Tibial artery (tissue), 4 donors: Measurements from ENCODE around the gene MAN2B2.
A peak's percentile ranks its signal among the peaks of the same experiment; 100 is the strongest.

ENCODE experiments used
- DNase-seq, 2 donors: peaks; one replicate each; pipeline ENCODE4 v3.0.0-alpha.2; 2019
- H3K27ac ChIP-seq, 2 donors: fragments of 200-600 bp; sonication (generic) in 1 of 2; 1 replicate in 1 of 2; 2 replicates in 1 of 2; pipeline ENCODE4 v1.5.1; 2018 to 2019; ENCODE audit warnings: mild to moderate bottlenecking in 1 of 2
- H3K27me3 ChIP-seq, 2 donors: fragments of 200-600 bp; sonication (generic) in 1 of 2; one replicate each; pipeline versions ENCODE4 v1.5.1 to v1.6.0; 2016 to 2019
- H3K36me3 ChIP-seq, 3 donors: fragments of 200-600 bp; sonication (generic) in 2 of 3; one replicate each; pipeline ENCODE4 v1.5.1; 2016 to 2019; ENCODE audit warnings: mild to moderate bottlenecking in 2 of 3
- H3K4me1 ChIP-seq, 4 donors: fragments of 200-600 bp; sonication (generic) in 2 of 4; 1 replicate in 3 of 4; 2 replicates in 1 of 4; pipeline ENCODE4 v1.5.1; 2016 to 2019
- H3K4me3 ChIP-seq, 2 donors: fragments of 200-600 bp; sonication (generic) in 1 of 2; 1 replicate in 1 of 2; 2 replicates in 1 of 2; pipeline ENCODE4 v1.5.1; 2018 to 2019; ENCODE audit warnings: mild to moderate bottlenecking in 2 of 2
- H3K9me3 ChIP-seq, 3 donors: fragments of 200-600 bp; sonication (generic) in 1 of 3; one replicate each; pipeline ENCODE4 v1.5.1; 2016 to 2019
- CTCF ChIP-seq, 2 experiments: fragments of 200-600 bp in 1 of 2; fragments of 450-650 bp in 1 of 2; IDR thresholded peaks; one replicate each; pipeline ENCODE4 v1.5.1; 2017 to 2019; ENCODE audit warnings: antibody characterized with exemption in 2 of 2, mild to moderate bottlenecking in 1 of 2, moderate library complexity in 1 of 2
- intact Hi-C: fragments of 100-400 bp; cut with DNase I; formaldehyde crosslinking; loops from one replicate; pipeline ENCODE4 v1.15.0; 2023; ENCODE audit warnings: low total_unique reads

MAN2B2 gene

GRCh38 chr4:6542951-6543350 is 32.0 kb upstream of the MAN2B2 start:
- Histone ChIP-seq H3K9me3 (peaks cover 0 to 10% (median 9%) of the 10 kb centered on the region in 3 donors), H3K4me3 (no peak overlapping the region), H3K27ac (no peak overlapping the region), H3K4me1 (no peaks in the 10 kb centered on the region), H3K36me3 (no peaks in the 10 kb centered on the region), H3K27me3 (peaks cover 0 to 39% of the 10 kb centered on the region in 2 donors)
- intact Hi-C loops, result no loop called here
- no peak for DNase-seq
- no peak for TF ChIP-seq CTCF (IDR thresholded peaks at IDR 0.05)

DNA sequence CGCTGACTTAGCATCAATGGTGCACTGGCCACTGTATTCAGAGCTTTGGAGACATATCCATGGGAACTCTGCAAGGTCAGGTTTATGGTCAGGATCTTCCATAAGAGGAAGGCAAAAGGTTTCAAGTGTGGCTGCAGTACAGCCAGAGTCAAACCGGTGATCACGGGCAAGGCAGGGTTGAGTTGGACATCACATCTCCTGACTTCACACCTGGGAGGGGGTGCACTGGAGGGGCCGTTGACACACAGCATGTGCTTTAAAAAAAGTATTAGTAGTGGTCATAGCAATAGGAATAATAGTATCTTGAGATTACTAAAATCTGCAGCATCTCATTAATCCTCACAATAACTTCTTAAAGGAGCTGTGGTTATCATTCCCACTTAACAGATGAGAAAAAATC is 28.9 kb upstream of the MAN2B2 start:
- H3K36me3 ChIP-seq, result no peaks in the 10 kb centered on the region
- intact Hi-C loops, result no loop called here
- H3K27me3 ChIP-seq, result peaks cover 0 to 45% of the 10 kb centered on the region in 2 donors
- H3K9me3 ChIP-seq, result peaks cover 0 to 5% (median 4%) of the 10 kb centered on the region in 3 donors
- no peak overlapping the region for H3K27ac ChIP-seq
- DNase-seq, result no peak
- no peak overlapping the region for H3K4me3 ChIP-seq
- no peaks in the 10 kb centered on the region for H3K4me1 ChIP-seq
- no peak for TF ChIP-seq CTCF (IDR thresholded peaks at IDR 0.05)

DNA sequence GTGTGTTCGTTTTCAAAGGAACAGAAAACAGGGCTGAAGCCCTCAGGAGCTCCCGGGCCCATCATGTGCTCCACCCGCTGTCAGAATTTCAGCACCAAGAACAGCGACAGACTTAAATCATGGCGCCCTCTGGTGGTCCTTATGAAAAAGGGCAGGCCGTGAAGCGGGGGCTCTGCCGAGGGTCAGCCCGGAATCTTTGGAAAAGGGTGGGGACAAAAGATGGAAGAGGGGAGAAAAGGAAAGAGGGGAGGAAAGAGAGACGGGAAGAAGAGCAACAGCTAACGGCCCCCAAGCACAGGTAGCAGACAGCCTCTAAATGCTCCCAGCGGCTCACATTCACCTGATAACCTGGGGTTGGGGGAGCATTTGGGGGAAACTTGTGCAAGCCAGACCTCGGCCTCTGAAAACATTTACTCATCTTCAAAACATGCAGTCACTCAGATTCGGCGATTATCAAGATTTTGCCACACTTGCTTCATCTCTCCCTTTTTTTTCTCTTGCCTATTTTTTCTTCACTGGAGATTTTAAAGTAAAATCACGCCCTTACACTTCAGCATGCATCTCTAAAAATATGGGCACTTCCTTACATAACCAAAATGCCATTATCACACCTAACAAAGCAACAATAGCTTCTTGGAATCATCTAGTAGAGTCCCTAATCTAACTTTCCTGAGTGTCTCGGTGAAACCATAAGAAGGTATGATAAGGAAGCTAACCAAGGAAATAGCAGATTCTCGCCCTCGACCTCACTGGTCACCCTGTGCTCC is 28.1 kb upstream of the MAN2B2 start:
- Histone ChIP-seq H3K27me3 (peaks cover 0 to 45% of the 10 kb centered on the region in 2 donors), H3K4me3 (no peak overlapping the region), H3K27ac (no peak overlapping the region), H3K9me3 (peaks cover 0 to 11% (median 10%) of the 10 kb centered on the region in 3 donors), H3K36me3 (no peaks in the 10 kb centered on the region), H3K4me1 (no peaks in the 10 kb centered on the region)
- no peak for DNase-seq
- intact Hi-C loops, result no loop called here
- TF ChIP-seq CTCF (IDR thresholded peaks at IDR 0.05), result peak; percentile 54 to 62

- DNase-seq, result no peak
- no peak overlapping the region for H3K4me3 ChIP-seq
- no peak for TF ChIP-seq CTCF (IDR thresholded peaks at IDR 0.05)
- no peaks in the 10 kb centered on the region for H3K36me3 ChIP-seq
- no peak overlapping the region for H3K27ac ChIP-seq
- H3K27me3 ChIP-seq, result peaks cover 0 to 53% of the 10 kb centered on the region in 2 donors
- no peaks in the 10 kb centered on the region for H3K4me1 ChIP-seq
- peaks cover 0 to 17% (median 14%) of the 10 kb centered on the region in 3 donors for H3K9me3 ChIP-seq
- intact Hi-C loops, result no loop called here
These were observed 26.6 kb upstream of the MAN2B2 start for GRCh38 chr4:6548201-6548881.

DNA sequence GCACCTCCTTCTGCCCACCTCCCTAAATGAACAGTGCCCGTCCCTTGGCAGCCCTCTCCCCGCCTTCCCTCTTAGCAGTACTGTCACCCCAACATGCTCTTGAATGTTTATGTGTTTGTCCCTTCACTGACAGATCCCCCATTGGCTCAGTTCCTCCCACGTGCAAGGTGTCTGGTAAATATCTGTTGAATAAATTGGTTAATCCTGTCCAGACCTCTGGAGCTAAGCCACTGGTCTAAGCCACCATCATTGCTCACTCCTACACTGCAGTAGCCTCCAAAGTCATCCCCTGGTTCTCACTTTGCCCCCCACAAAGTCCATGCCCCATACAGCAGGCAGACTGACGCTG is 26.1 kb upstream of the MAN2B2 start:
- peaks cover 0 to 17% (median 14%) of the 10 kb centered on the region in 3 donors for H3K9me3 ChIP-seq
- TF ChIP-seq CTCF (IDR thresholded peaks at IDR 0.05), result no peak
- intact Hi-C loops, result no loop called here
- H3K36me3 ChIP-seq, result no peaks in the 10 kb centered on the region
- H3K27me3 ChIP-seq, result peaks cover 0 to 55% of the 10 kb centered on the region in 2 donors
- no peak for DNase-seq
- no peak overlapping the region for H3K4me3 ChIP-seq
- no peaks in the 10 kb centered on the region for H3K4me1 ChIP-seq
- H3K27ac ChIP-seq, result no peak overlapping the region
